HG03469 (cell line): ENCODE measurements around the gene GALNT3.
A peak's percentile ranks its signal among the peaks of the same experiment; 100 is the strongest.

ENCODE experiments used
- ATAC-seq: cut with Tn5 transposase; IDR thresholded peaks from one replicate; pipeline ENCODE4 v1.9.1; 2021; ENCODE audit warnings: mild to moderate bottlenecking, moderate library complexity, moderate number of reproducible peaks; ENCODE audit not compliant: unreplicated experiment

GALNT3 gene

DNA sequence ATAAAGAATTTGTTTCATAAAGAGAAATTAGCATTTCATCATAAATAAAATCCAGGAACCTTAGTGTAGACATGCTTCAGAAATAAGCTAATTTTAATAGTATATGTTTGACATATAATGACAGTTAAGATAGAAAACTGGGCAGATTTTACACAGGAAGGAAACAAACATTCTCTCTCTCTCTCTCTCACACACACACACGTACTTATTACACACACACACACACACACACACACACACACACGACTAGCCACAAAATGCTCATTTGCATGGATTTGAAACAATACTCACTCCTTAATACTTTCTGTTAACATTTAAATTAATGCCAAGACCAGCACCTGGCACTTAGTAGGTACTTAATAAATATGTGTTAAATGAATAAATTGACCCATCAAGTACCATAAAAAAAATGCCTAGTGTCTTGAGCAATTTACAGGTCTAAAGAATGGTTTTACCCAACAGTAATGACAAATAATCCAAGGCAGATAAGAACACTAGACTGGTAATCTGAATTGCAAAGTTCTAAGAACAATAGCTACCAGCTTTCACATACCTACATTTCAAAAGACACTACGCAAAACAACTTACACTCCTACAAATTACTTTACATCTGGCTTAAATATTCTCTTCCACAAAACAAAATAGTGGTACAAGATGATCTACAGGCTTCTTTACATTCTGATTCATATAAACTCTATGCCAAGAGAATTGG, 2.9 kb upstream of the GALNT3 start:
- no peak for ATAC-seq

DNA sequence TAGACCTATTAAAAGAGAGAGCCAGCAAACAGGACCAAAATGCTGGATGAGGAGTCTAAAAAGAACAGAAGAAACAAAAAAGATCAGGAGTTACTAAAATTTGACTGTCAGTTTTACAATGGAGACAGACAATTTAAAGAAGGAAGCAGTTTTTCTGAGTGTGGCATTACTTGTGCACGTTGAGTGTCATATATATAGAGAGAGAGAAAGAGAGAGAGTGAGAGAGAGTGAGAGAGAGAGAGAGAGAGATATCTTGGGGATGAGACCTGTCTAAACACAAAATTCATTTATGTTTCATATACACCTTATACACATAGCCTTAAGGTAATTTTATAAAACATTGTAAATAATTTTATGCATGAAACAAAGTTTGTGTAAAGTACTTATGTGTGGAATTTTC, 2.1 kb upstream of the GALNT3 start:
- ATAC-seq, result no peak

DNA sequence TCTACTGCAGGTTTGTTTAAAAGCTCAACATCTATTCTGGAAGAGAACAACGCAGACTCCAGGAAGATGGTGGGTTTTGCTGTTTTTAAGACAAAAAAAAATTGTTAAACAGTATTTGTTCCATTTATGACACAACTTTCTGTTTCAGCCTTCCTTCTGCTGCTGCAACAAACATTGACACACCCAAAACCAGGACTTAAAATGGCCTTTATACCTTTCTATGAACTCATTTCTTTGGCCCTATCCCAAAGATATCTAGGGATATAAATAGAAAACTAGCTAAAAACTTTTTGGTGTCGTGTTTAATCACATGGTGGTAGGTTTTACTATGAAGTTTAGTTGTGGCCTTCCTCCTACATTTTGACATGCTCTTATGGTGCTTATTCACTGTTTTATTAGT, 964 bp upstream of the GALNT3 start:
- no peak for ATAC-seq

DNA sequence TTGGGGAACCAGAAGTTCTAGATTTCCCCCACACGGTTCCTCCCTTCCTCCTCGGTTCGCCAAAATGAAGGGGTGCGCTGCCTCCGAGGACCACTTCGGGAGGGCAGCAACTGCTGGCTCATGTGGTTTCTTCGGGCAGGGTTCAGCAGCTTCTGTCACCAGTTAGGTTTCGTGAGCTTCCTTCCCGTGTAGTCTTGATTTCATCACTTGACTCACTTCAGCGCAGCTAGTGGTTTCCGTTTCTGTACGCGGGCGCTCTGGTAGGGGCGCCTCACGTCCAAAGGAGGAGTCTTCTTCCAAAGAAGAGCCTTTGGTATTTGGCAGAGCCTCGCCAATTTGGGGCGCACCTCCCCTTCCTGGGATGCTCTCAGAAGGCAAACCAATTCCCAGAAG, 485 bp upstream of the GALNT3 start:
- peak; percentile 99 for ATAC-seq

DNA sequence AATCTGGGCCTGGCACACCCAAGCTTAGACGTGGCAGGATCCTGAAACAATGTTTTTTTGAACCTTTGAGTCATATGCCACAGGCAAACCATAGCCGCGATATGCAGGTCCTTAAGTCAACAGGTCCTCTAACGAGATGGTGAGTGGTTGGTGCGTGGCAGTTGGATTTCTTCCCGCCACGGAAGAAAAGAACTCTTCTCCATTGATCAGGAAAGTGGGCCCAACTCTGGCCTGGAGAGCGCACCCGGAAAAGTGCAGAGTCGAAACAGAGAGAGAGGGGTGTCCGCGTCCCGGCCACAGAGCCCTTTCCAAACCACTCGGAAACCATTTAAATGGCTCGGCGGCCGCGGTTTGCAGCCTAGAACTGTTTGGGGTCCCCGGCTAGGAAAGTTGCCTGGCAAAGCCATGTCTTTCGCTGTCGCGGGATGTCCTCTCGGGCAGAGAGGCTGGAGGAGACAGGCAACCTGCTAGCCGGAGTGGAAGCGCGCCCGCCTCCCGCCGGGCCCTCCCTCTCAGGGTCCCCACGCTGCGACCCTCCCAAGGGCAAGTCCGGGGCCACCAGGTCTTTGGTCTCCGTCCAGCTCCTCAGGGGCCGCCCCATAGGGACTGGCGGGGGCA, 777 bp downstream of the GALNT3 start:
- no peak for ATAC-seq

DNA sequence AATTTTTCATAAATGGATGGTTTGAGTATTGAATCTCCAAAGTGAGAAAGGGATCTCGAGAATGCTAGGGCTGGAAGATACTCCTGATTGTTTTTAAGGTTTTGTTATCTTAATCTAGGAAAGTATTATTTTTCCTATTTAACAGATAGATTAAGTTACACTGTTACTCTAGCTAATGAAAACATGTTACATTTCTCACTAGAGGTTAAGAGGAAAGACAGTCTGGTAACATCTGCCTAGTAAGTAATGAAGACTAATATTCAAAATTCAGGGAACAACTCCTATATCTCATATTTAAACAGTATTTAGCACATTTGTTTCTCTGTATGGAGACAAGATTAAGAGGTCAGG, 2.0 kb downstream of the GALNT3 start:
- no peak for ATAC-seq

DNA sequence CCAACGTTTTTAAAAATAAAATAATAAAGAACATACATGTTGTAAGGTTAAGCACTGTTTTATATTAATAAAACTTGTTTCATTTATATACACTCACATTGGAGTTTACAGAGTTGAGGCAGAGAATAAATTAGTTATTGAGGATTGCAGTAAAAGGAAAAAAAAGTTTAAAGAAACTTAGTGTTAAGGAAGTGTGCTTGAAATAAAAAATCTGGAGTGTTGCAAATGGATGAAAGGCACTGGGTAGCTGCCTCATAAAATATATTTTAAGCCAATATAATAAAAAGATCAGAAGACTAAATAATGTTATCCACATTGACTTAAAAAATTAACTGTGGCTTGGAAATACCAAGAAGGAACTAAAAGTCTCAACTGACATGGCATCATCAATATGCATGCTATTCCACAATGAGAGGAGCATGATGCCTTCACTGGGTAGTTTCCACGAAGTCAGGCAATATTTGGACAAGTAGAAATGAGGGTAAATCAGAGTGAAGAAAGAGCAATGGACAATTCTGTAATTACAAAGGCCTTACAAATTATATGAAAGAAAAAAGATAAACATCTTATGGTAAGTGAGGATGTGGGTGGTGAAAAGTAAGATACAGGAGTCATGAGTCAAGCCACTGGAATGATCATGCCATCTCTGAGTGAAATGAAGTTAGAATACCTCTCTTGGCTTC, 2.5 kb downstream of the GALNT3 start:
- no peak for ATAC-seq

DNA sequence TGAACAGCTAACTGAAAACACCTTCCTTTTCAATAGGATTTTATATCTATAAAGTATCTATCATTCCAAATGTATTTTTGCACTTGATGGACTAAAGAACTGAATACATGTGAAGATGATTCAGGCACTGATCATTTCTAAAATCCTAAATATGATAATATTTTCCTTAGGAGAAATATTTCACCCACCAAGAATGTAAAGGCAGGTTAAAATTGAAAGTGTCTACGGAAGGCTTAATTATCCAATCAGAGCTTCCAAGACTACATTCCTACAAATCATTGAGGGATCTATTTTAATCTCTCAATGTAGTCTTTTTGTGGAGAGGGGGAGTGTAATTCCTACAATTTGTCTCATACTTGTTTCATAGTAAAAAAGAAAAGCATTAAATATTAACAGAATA, 3.6 kb downstream of the GALNT3 start:
- ATAC-seq, result no peak

DNA sequence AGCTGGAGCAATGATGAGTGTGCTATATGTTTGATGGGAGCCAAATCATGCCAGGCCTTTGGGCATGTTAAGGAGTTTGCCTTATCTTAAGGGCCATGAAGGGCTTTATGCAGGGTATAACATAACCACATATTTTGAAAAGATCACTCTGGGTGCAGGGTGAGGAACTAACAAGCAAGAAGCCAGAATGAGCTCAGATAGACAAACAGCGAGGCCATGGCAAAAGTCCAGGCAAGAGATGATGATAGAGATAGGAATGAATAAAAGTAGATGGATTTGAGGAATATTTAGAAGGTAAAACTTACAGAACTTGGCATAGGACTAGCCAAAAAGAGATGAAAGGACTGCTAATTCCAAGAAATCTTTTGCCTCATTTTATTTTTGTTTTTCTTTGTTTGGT, 6.7 kb downstream of the GALNT3 start:
- no peak for ATAC-seq

DNA sequence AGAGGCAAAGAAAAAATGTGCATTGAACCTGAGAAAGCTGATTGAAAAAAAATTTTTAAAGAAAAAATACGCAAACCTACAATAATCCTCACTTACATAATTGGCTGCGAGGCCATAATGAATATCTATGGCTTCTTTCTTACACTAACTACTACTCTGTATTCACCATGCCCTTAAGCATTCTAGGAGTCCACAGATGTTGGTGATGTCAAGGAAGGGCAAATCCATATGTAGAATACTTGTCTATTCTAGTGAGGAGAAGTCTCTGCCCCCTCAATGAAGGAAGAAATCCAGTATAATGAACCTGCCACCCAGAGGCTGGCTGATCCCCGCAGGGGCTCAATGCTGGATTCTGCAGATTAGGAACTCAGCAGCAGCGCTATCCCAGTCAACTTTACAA, 14.3 kb downstream of the GALNT3 start:
- no peak for ATAC-seq

DNA sequence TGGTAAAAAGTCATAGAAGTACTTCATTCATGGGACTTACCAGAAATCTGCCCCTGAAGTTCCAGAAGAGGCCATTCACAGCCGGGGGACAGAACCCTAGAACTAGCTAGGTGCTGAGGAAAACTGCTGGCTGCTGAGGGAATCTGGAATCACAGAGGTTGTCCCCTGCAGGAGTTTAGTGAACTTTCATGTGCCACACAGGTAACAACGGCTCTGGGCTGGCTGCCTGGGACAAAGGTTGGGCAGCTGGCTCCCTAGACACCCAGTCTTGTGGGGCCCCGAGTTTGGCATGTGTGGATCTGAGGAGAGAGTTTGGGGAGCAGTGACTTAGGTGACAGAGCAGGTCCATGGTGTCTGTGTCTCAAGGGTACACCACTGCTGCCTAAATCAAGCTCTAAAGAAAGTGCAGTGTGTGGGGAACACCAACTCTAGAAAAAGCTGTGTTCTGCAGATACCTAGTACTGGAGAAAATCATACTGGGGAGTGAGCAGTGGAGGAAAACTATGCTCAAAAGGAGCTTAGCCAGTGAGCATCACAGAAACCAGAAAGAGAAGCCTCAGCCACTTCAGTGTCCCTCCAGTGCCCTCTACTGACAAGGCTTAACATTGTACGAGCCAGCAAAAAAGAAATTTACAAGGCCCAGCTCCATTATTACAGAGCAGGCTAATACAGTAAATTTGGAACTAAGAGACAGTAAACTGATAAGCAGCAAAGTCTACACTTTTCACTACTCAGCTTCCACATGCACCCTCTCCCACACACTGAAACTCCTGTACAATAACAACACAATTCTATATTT, 15.2 kb downstream of the GALNT3 start:
- ATAC-seq, result no peak

DNA sequence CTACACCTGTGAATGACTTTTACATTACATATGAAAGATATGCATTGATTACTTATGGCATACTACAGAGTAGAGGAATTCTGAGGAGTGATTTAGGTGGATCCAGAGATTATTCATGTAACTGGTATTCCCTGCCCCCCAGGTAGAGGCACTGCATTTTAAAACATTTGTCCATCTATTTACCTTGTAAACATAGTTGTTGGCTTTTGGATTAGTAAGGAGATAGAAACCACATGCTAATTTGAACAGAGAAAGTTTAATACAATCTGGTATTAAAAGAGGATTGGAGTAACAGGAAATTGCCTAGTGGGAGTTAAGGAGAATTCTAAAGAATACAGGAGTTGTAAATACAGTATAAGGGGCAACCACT, 15.9 kb downstream of the GALNT3 start:
- no peak for ATAC-seq

DNA sequence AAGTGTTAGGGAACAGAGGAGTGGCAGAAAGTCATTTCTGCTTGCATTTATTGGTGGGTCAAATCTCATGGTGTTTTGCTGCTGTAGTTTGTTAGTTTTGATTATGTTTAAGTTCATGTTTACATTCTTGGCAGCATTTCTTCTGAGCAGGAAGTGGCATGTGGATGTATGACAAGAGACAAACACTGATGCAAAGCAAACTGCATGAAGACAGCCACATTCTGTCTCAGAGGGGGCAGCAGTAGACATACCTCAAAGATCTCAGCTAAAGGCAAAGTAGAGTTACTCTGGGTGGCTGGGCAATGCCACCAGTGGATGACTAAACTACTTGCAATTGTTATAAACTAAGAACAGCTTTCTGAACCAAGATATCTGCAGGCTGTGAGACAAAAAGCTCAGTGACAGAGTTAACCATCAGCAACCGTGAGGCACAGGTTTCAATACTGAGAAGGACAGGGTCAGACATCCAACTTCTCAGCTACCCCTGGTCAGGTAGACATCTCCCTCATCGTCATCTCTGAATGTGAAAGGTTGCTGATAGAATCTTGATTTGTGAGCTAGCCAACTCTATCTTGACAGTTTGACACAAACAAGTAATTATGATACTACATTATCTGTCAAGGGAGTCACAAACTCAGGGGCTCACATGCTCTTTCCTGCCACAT, 16.4 kb downstream of the GALNT3 start:
- no peak for ATAC-seq

DNA sequence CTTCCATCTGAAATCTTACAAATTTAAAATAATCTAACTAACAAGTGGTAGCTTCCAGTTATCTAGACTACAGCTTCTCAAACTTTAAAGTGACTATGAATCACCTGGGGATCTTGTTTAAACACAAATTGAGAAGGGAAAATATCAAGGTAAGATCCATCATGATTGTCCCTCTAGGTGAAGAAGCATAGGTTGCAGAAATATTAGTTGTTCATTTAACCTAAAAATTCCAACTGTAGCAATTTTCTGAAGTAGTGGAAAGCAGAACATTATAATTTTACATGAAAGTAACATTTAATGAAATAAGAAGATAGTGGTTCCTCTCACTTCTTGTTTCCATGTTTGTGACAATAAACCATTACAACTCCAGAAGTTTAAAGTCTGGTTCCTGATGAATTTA, 17.3 kb downstream of the GALNT3 start:
- ATAC-seq, result no peak

DNA sequence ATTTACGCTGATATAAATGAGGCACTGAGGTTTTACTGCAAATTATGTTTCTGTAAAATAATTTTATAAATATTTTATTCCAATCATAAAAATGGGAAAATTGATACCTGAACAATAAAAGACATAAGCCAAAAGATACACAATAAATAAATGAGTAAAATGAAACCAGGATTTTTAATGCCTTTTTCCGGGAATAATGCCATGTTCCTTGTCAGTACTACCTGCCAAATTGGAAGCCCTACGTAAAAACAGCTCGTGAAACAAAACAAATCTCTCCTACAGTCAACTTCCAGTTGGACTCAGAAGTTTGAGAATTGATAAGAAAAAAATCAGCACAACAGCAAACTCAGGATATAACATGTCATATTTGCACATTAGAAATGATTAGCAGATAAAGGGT, 18.0 kb downstream of the GALNT3 start:
- ATAC-seq, result no peak

DNA sequence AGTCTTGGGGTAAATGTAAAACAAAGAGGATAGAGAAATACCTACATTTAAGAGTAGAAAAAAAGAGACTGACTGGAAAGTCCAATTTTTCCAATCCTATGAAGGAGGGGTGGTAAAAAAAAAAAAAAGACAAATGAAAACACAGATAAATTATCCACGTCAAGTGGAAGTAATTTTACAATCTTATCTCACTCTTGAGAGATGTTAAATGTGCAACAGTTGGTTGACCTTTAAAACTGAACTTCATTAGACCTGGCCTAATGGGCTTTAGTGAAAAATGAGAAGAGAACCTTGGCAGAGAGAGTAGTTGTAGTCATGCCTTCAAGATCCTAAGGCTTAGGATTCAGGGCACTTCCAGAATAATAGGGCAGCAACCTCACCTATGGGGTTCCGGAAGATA, 20.4 kb downstream of the GALNT3 start:
- ATAC-seq, result no peak

DNA sequence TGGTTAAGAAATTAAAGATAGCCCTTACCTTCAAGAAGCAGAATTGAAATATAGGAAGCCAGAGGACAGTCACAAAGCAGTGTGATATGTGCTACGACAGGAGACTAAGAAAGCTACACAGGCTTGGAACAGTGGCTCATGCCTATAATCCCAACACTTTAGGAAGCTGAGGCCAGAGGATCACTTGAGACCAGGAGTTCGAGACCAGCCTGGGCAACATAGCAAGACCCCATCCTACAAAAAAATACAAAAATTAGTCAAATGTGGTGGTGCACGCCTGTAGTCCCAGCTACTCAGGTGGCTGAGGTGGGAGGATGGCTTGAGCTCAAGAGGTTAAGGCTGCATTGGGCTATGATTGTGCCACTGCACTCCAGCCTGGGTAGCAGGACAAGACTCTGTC, 21.9 kb downstream of the GALNT3 start:
- ATAC-seq, result no peak

DNA sequence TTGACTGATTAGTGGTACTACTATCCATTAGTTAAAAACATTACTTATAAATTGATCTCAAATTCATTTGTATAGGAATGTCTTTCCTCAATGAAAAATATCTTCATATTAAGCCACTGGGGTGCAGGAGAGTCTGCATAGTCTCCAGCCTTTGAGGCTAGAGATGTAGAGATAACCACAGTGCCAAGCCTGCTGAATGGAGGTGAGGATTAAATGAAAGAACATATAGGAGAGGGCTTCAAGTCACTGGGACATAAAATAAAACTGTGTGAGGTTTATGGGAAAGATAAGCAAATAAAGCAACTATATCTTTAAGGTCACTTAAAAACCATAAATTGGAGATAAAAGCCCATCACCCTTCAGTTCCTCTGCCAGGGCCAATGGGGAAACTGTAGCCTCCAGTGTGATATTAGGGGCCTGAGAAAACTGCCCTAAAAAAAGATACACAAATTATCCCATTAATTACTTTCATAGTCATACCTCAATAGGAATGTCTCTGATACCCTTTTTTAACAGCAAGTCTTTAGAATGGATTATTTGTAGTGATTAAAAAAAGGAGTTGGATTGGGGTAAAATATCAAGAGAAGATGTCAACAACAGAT, 27.6 kb downstream of the GALNT3 start:
- no peak for ATAC-seq

DNA sequence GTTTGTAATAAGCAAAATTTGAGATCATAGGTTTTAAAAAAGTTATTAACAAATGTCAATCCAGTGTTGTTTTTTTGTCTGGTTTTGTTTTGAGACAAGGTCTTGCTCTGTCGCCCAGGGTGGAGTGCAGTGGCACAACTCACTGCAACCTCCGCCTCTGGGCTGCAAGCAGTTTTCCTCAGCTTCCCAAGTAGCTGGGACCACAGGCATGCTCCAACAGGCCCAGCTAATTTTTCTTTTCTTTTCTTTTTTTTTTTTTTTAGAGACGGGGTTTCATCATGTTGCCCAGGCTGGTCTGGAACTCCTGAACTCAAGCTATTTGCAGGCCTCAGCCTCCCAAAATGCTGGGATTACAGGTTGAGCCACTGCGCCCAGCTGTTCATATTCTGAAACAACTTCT, 31.3 kb downstream of the GALNT3 start:
- ATAC-seq, result no peak

DNA sequence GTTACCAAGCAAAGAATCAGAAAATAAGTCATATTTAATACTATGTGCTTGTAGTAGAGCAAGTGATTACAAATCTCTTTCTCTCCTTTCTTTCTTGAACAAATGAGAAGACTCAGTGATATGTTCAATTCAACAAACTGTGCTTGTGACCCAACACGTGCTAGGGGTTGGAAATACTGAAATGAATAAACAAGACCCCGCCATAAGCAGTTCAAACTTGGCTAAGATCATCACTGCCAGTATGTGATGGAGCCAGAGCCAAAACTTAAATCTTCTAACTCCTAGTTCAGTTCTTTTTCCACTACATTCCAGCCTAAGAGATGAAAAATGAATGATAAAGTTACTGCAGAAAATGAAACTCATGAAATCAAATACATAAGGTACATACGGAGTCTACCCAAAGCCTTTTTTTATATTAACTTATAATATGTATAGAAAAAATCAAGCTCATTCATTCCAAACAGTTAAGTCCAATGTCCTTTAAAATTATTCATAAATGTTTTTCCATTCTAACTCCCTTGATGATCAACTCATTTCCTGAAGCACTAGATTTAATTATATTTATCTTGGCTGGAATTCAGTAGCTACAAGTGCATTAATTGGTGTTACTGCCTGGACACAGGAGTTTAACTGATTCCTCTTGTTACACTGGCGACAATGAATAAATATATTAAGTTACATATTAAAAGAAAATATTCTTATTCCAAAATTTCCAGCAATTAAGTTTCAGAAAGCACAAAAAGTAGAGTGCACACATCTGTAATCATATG, 36.0 kb downstream of the GALNT3 start:
- no peak for ATAC-seq
